ENCODE data around the gene DUSP3. TPM values are rescaled to one million over a fixed set of nuclear protein-coding genes. Genes with fewer than 3 reads are reported as not detected.
A peak's percentile ranks its signal among the peaks of the same experiment; 100 is the strongest.

The DUSP3 gene
- total RNA-seq, 6 experiments from 2014 or later = 75.1 to 97.2 (median 87.7) TPM

GRCh38 chr17:43769859-43770258, 8.9 kb downstream of the DUSP3 start:
- intact Hi-C loops (cut with DNase I) = loop anchor here in 1 of 2 donors (10.0 kb wide), 1 partner anchor 75 kb away; the partner anchor contains the start of gene CD300LG
- H3K27ac ChIP-seq = no peak overlapping the region

GRCh38 chr17:43769426-43769825, 9.4 kb downstream of the DUSP3 start:
- Histone ChIP-seq H3K36me3 (peaks cover 3 to 46% (median 23%) of the 10 kb centered on the region in 4 donors), H3K27ac (no peak overlapping the region), H3K4me3 (no peak overlapping the region), H3K4me1 (peaks cover 0 to 43% (median 14%) of the 10 kb centered on the region in 4 donors), H3K9me3 (no peaks in the 10 kb centered on the region), H3K27me3 (no peaks in the 10 kb centered on the region)
- 83% methylated on average over 12 of the region's 16 CpGs for WGBS (ENCODE audit: insufficient coverage, low coverage, low lambda C conversion rate, missing lambda C conversion rate)
- ATAC-seq = no peak
- DNase-seq = peak in 1 of 3 donors; percentile 54
- intact Hi-C loops (cut with DNase I) = loop anchor here in 1 of 2 donors (10.0 kb wide), 1 partner anchor 75 kb away; the partner anchor contains the start of gene CD300LG
- no peak for TF ChIP-seq POLR2A (IDR thresholded peaks at IDR 0.05)
- TF ChIP-seq CTCF (IDR thresholded peaks at IDR 0.05) = no peak

More at GRCh38 chr17:43769859-43770258, 8.9 kb downstream of the DUSP3 start:
- Histone ChIP-seq H3K4me3 (no peak overlapping the region), H3K4me1 (peaks cover 0 to 47% (median 16%) of the 10 kb centered on the region in 4 donors), H3K36me3 (peaks cover 3 to 48% (median 24%) of the 10 kb centered on the region in 4 donors), H3K9me3 (no peaks in the 10 kb centered on the region), H3K27me3 (no peaks in the 10 kb centered on the region)
- WGBS (ENCODE audit: insufficient coverage, low coverage, low lambda C conversion rate, missing lambda C conversion rate) = 73% methylated on average over 3 of the region's 11 CpGs
- no peak for ATAC-seq
- peak in 1 of 3 donors; percentile 45 for DNase-seq
- TF ChIP-seq CTCF (IDR thresholded peaks at IDR 0.05) (no peak), POLR2A (IDR thresholded peaks at IDR 0.05) (no peak)

GRCh38 chr17:43768943-43769342, 9.8 kb downstream of the DUSP3 start:
- DNase-seq (peak in 1 of 3 donors; percentile 36), ATAC-seq (no peak)
- Histone ChIP-seq H3K27ac (no peak overlapping the region), H3K4me3 (no peak overlapping the region), H3K9me3 (no peaks in the 10 kb centered on the region), H3K4me1 (peaks cover 0 to 38% (median 12%) of the 10 kb centered on the region in 4 donors), H3K36me3 (peaks cover 3 to 41% (median 20%) of the 10 kb centered on the region in 4 donors), H3K27me3 (no peaks in the 10 kb centered on the region)
- intact Hi-C loops (cut with DNase I) = loop anchor here in 1 of 2 donors (10.0 kb wide), 1 partner anchor 76 kb away; the partner anchor contains the start of gene CD300LG
- 92% methylated on average over 2 of the region's 7 CpGs for WGBS (ENCODE audit: insufficient coverage, low coverage, low lambda C conversion rate, missing lambda C conversion rate)
- no peak for TF ChIP-seq CTCF (IDR thresholded peaks at IDR 0.05)
- no peak for TF ChIP-seq POLR2A (IDR thresholded peaks at IDR 0.05)

- WGBS (ENCODE audit: insufficient coverage, low coverage, low lambda C conversion rate, missing lambda C conversion rate) = 51% methylated on average over 9 of the region's 9 CpGs
- DNase-seq (peak in 1 of 3 donors; percentile 58), ATAC-seq (peak in 1 of 4 donors; percentile 7)
- no peaks in the 10 kb centered on the region for H3K27me3 ChIP-seq
- peaks cover 0 to 32% (median 9%) of the 10 kb centered on the region in 4 donors for H3K4me1 ChIP-seq
- no peak overlapping the region for H3K27ac ChIP-seq
- H3K4me3 ChIP-seq = no peak overlapping the region
- peaks cover 3 to 36% (median 17%) of the 10 kb centered on the region in 4 donors for H3K36me3 ChIP-seq
- H3K9me3 ChIP-seq = no peaks in the 10 kb centered on the region
- TF ChIP-seq CTCF (IDR thresholded peaks at IDR 0.05) = no peak
- no peak for TF ChIP-seq POLR2A (IDR thresholded peaks at IDR 0.05)
- intact Hi-C loops (cut with DNase I) = loop anchor here in 1 of 2 donors (10.0 kb wide), 1 partner anchor 76 kb away; the partner anchor contains the start of gene CD300LG
Measured at GRCh38 chr17:43768382-43768781, 10.4 kb downstream of the DUSP3 start.

Measured in right lobe of liver (tissue), 6 donors.